OCI-LY1 (cell line): ENCODE data around the gene COPS7B.

Source experiments
- H2AFZ ChIP-seq: fragments of 200-600 bp; sonication (generic), shearing (Covaris generic); 2 replicates; pipeline ENCODE4 v1.6.0; 2014; ENCODE audit warnings: antibody characterized with exemption, mild to moderate bottlenecking, low read length
- H3F3A ChIP-seq: fragments of 200-600 bp; sonication (generic), shearing (Covaris generic); 2 replicates; pipeline ENCODE4 v1.6.0; 2014; ENCODE audit warnings: mild to moderate bottlenecking, antibody characterized with exemption, low read length, moderate library complexity; ENCODE audit not compliant: insufficient read depth
- H3K27ac ChIP-seq: fragments of 200-600 bp; sonication (generic); 2 replicates; pipeline ENCODE4 v1.5.1; 2014; ENCODE audit warnings: low read length, mixed run types, mild to moderate bottlenecking, low read depth; ENCODE audit not compliant: poor library complexity, severe bottlenecking
- H3K27me3 ChIP-seq: fragments of 200-600 bp; sonication (generic); 2 replicates; pipeline ENCODE4 v1.6.0; 2014; ENCODE audit warnings: antibody characterized with exemption, mild to moderate bottlenecking, low read length, moderate library complexity; ENCODE audit not compliant: insufficient read depth
- H3K36me3 ChIP-seq: fragments of 200-600 bp; sonication (generic); 2 replicates; pipeline ENCODE4 v1.6.1; 2014; ENCODE audit warnings: mild to moderate bottlenecking, antibody characterized with exemption, low read length, moderate library complexity, mixed read lengths; ENCODE audit not compliant: insufficient read depth
- H3K4me1 ChIP-seq: fragments of 200-600 bp; sonication (generic); 2 replicates; pipeline ENCODE4 v1.5.1; 2014; ENCODE audit warnings: mild to moderate bottlenecking, low read length, moderate library complexity; ENCODE audit not compliant: insufficient read depth, severe bottlenecking
- H3K4me2 ChIP-seq: fragments of 200-600 bp; sonication (generic), shearing (Covaris generic); 2 replicates; pipeline ENCODE4 v1.6.1; 2014; ENCODE audit warnings: low read length
- H3K4me3 ChIP-seq: fragments of 200-600 bp; sonication (generic); 2 replicates; pipeline ENCODE4 v1.5.1; 2014; ENCODE audit warnings: low read length, low read depth, mild to moderate bottlenecking, mixed read lengths; ENCODE audit not compliant: poor library complexity, severe bottlenecking
- H3K79me2 ChIP-seq: fragments of 200-600 bp; shearing (Covaris generic); 2 replicates; pipeline ENCODE4 v1.6.1; 2016; ENCODE audit warnings: mixed run types, low read length, mixed read lengths; ENCODE audit not compliant: insufficient read depth
- H3K9ac ChIP-seq: fragments of 200-600 bp; sonication (generic), shearing (Covaris generic); 2 replicates; pipeline ENCODE4 v1.6.1; 2014; ENCODE audit warnings: mild to moderate bottlenecking, low read length, mixed read lengths
- H3K9me2 ChIP-seq: fragments of 200-600 bp; sonication (generic), shearing (Covaris generic); 2 replicates; pipeline ENCODE4 v1.6.1; 2014; ENCODE audit warnings: low read depth, mild to moderate bottlenecking, low read length, mixed read lengths
- H3K9me3 ChIP-seq: fragments of 200-600 bp; shearing (Covaris generic); 2 replicates; pipeline ENCODE4 v1.6.1; 2014; ENCODE audit warnings: low read length, mixed read lengths
- H4K20me1 ChIP-seq: fragments of 200-600 bp; sonication (generic), shearing (Covaris generic); 2 replicates; pipeline ENCODE4 v1.6.0; 2016; ENCODE audit warnings: mild to moderate bottlenecking, low read length; ENCODE audit not compliant: insufficient read depth
- EZH2 ChIP-seq: fragments of 200-600 bp; sonication (generic), shearing (Covaris generic); IDR thresholded peaks from 2 replicates; pipeline ENCODE4 v1.8.0; 2017; ENCODE audit warnings: borderline replicate concordance, mixed run types, mild to moderate bottlenecking, antibody characterized with exemption, low read length, moderate library complexity, mixed read lengths
- TF ChIP-seq, protein P1 (sequence below): fragments of 200-600 bp; sonication (generic), shearing (Covaris generic); IDR thresholded peaks from 2 replicates; pipeline ENCODE4 v1.5.1; 2017; ENCODE audit warnings: mild to moderate bottlenecking, antibody characterized with exemption, low read length, moderate library complexity, mixed read lengths

COPS7B gene

DNA sequence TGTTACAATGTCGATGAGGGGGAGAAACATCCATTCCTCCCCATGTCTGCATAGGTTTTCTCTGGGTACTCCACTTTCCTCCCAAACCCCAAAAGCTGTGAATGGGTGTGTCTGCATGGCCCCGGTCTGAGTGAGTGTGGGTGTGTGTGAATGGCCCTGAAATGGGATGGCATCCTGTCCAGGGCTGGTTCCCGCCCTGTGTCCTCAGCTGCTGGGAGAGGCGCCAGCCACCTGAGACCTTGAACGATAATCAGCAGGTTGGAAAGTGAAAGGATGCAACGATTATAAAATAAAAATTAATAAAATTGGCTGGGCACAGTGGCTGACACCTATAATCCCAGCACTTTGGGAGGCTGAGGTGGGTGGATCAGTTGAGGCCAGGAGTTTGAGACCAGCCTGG, 70.7 kb downstream of the COPS7B start:
- TF ChIP-seq EZH2, result no peak
- TF ChIP-seq, protein P1, sequence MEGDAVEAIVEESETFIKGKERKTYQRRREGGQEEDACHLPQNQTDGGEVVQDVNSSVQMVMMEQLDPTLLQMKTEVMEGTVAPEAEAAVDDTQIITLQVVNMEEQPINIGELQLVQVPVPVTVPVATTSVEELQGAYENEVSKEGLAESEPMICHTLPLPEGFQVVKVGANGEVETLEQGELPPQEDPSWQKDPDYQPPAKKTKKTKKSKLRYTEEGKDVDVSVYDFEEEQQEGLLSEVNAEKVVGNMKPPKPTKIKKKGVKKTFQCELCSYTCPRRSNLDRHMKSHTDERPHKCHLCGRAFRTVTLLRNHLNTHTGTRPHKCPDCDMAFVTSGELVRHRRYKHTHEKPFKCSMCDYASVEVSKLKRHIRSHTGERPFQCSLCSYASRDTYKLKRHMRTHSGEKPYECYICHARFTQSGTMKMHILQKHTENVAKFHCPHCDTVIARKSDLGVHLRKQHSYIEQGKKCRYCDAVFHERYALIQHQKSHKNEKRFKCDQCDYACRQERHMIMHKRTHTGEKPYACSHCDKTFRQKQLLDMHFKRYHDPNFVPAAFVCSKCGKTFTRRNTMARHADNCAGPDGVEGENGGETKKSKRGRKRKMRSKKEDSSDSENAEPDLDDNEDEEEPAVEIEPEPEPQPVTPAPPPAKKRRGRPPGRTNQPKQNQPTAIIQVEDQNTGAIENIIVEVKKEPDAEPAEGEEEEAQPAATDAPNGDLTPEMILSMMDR, result no peak
- no peaks in the 10 kb centered on the region for H3K79me2 ChIP-seq
- no peaks in the 10 kb centered on the region for H3K9me3 ChIP-seq

More for the DNA sequence above, 70.7 kb downstream of the COPS7B start:
- no peaks in the 10 kb centered on the region for H3F3A ChIP-seq
- H3K27me3 ChIP-seq, result no peaks in the 10 kb centered on the region
- no peak overlapping the region for H3K9ac ChIP-seq
- H3K9me2 ChIP-seq, result no peaks in the 10 kb centered on the region
- H3K4me1 ChIP-seq, result no peaks in the 10 kb centered on the region
- H2AFZ ChIP-seq, result no peak overlapping the region
- no peak overlapping the region for H3K4me3 ChIP-seq
- H3K36me3 ChIP-seq, result no peaks in the 10 kb centered on the region
- no peak overlapping the region for H3K27ac ChIP-seq
- no peak overlapping the region for H3K4me2 ChIP-seq
- H4K20me1 ChIP-seq, result no peaks in the 10 kb centered on the region
